Neural cell (in vitro differentiated cells): ENCODE results near the gene ADGRD1. TPM values are rescaled to one million over a fixed set of nuclear protein-coding genes. Genes with fewer than 3 reads are reported as not detected.

ENCODE experiments used
- H2AFZ ChIP-seq: fragments of 200-600, 300-800 bp; sonication (generic), shearing (Covaris generic); 2 replicates; pipeline ENCODE4 v1.6.0; 2014; ENCODE audit warnings: low read depth, mild to moderate bottlenecking, antibody characterized with exemption, low read length, moderate library complexity
- H3F3A ChIP-seq: fragments of 200-600 bp; shearing (Covaris generic); 2 replicates; pipeline ENCODE4 v1.6.1; 2016; ENCODE audit warnings: mild to moderate bottlenecking, moderate library complexity, mixed read lengths, antibody characterized with exemption, low read length; ENCODE audit not compliant: insufficient read depth, poor library complexity, severe bottlenecking
- H3K27ac ChIP-seq: fragments of 200-600, 300-800 bp; sonication (generic), shearing (Covaris generic); 2 replicates; pipeline ENCODE4 v1.5.1; 2014; ENCODE audit warnings: mild to moderate bottlenecking, low read length, moderate library complexity
- H3K27me3 ChIP-seq: fragments of 300-800, 200-600 bp; sonication (generic), shearing (Covaris generic); 2 replicates; pipeline ENCODE4 v1.6.0; 2014; ENCODE audit warnings: mild to moderate bottlenecking, low read depth, low read length, moderate library complexity; ENCODE audit not compliant: insufficient read depth
- H3K36me3 ChIP-seq: fragments of 300-800, 200-600 bp; sonication (generic), shearing (Covaris generic); 2 replicates; pipeline ENCODE4 v1.5.1; 2014; ENCODE audit warnings: mild to moderate bottlenecking, antibody characterized with exemption, low read length, moderate library complexity; ENCODE audit not compliant: insufficient read depth
- H3K4me2 ChIP-seq: fragments of 300-800, 200-600 bp; sonication (generic), shearing (Covaris generic); 2 replicates; pipeline ENCODE4 v1.6.0; 2014; ENCODE audit warnings: mild to moderate bottlenecking, low read length
- H3K4me3 ChIP-seq: fragments of 300-800, 200-600 bp; sonication (generic), shearing (Covaris generic); 2 replicates; pipeline ENCODE4 v1.5.1; 2014; ENCODE audit warnings: mild to moderate bottlenecking, low read length, moderate library complexity
- H3K79me2 ChIP-seq: fragments of 200-600 bp; shearing (Covaris generic); replicated peaks from 2 replicates; pipeline ENCODE4 v1.6.0; 2014; ENCODE audit warnings: mild to moderate bottlenecking, low read length, moderate library complexity; ENCODE audit not compliant: insufficient read depth
- H3K9ac ChIP-seq: fragments of 300-800, 200-600 bp; sonication (generic), shearing (Covaris generic); 2 replicates; pipeline ENCODE4 v1.6.1; 2016; ENCODE audit warnings: mild to moderate bottlenecking, low read length, mixed read lengths
- H3K9me2 ChIP-seq: fragments of 200-600 bp; shearing (Covaris generic); 2 replicates; pipeline ENCODE4 v1.6.1; 2016; ENCODE audit warnings: mild to moderate bottlenecking, low read length, mixed read lengths; ENCODE audit not compliant: insufficient read depth
- H3K9me3 ChIP-seq: fragments of 200-600, 300-800 bp; sonication (generic), shearing (Covaris generic); 2 replicates; pipeline ENCODE4 v1.6.1; 2016; ENCODE audit warnings: mild to moderate bottlenecking, mixed run types, low read length, moderate library complexity, mixed read lengths
- H4K20me1 ChIP-seq: fragments of 200-600 bp; shearing (Covaris generic); 2 replicates; pipeline ENCODE4 v1.6.1; 2016; ENCODE audit warnings: mild to moderate bottlenecking, mixed run types; ENCODE audit not compliant: insufficient read depth
- EP300 ChIP-seq: fragments of 450-650 bp; conservative IDR thresholded peaks from 2 replicates; pipeline ENCODE4 v1.6.1; 2014; ENCODE audit warnings: antibody characterized with exemption, mild to moderate bottlenecking, moderate library complexity; ENCODE audit not compliant: poor library complexity, severe bottlenecking
- EZH2 ChIP-seq: fragments of 200-600, 300-800 bp; shearing (Covaris generic), sonication (generic); IDR thresholded peaks from 2 replicates; pipeline ENCODE4 v1.6.1; 2014; ENCODE audit warnings: antibody characterized with exemption, low read length, borderline replicate concordance, mild to moderate bottlenecking; ENCODE audit not compliant: insufficient read depth, poor library complexity, severe bottlenecking
- MXI1 ChIP-seq: fragments of 450-650 bp; conservative IDR thresholded peaks from 2 replicates; pipeline ENCODE4 v1.6.1; 2014; ENCODE audit warnings: antibody characterized with exemption, mild to moderate bottlenecking; ENCODE audit not compliant: poor library complexity, severe bottlenecking
- RAD21 ChIP-seq: fragments of 450-650 bp; conservative IDR thresholded peaks from 2 replicates; pipeline ENCODE4 v1.6.1; 2014; ENCODE audit warnings: antibody characterized with exemption, mild to moderate bottlenecking, moderate library complexity
- REST ChIP-seq: IDR thresholded peaks from 2 replicates; pipeline ENCODE4 v1.6.1; 2012; ENCODE audit warnings: borderline replicate concordance
- SMC3 ChIP-seq: fragments of 450-650 bp; conservative IDR thresholded peaks from 2 replicates; pipeline ENCODE4 v1.6.1; 2014; ENCODE audit warnings: antibody characterized with exemption, mild to moderate bottlenecking, moderate library complexity; ENCODE audit not compliant: poor library complexity
- TAF1 ChIP-seq: IDR thresholded peaks from 2 replicates; pipeline ENCODE4 v1.6.1; 2012; ENCODE audit warnings: low read depth
- polyA plus RNA-seq: library from polyadenylated mRNA; depleted of rRNA; stranded (reverse); fragments of >200 nt; gene quantifications from 2 replicates; pipeline ENCODE4 v1.2.3, GENCODE V29; 2014
- TF ChIP-seq, protein P1 (sequence below): fragments of 450-650 bp; IDR thresholded peaks from 2 replicates; pipeline ENCODE4 v1.5.1; 2014; ENCODE audit warnings: antibody characterized with exemption, mild to moderate bottlenecking, moderate library complexity; ENCODE audit not compliant: poor library complexity, severe bottlenecking

Gene ADGRD1
- polyA plus RNA-seq, 1 donor from 2014 or later, result 1.7 TPM

GRCh38 chr12:130965214-130965613 is 11.5 kb downstream of the ADGRD1 start:
- Histone ChIP-seq H3F3A (no peaks in the 10 kb centered on the region), H3K27me3 (no peaks in the 10 kb centered on the region), H3K4me2 (no peak overlapping the region), H4K20me1 (no peaks in the 10 kb centered on the region), H3K27ac (no peak overlapping the region), H3K9me2 (no peaks in the 10 kb centered on the region), H2AFZ (no peak overlapping the region), H3K4me3 (no peak overlapping the region), H3K9ac (no peak overlapping the region), H3K79me2 (no peaks in the 10 kb centered on the region), H3K9me3 (no peaks in the 10 kb centered on the region), H3K36me3 (no peaks in the 10 kb centered on the region)
- TF ChIP-seq, protein P1, sequence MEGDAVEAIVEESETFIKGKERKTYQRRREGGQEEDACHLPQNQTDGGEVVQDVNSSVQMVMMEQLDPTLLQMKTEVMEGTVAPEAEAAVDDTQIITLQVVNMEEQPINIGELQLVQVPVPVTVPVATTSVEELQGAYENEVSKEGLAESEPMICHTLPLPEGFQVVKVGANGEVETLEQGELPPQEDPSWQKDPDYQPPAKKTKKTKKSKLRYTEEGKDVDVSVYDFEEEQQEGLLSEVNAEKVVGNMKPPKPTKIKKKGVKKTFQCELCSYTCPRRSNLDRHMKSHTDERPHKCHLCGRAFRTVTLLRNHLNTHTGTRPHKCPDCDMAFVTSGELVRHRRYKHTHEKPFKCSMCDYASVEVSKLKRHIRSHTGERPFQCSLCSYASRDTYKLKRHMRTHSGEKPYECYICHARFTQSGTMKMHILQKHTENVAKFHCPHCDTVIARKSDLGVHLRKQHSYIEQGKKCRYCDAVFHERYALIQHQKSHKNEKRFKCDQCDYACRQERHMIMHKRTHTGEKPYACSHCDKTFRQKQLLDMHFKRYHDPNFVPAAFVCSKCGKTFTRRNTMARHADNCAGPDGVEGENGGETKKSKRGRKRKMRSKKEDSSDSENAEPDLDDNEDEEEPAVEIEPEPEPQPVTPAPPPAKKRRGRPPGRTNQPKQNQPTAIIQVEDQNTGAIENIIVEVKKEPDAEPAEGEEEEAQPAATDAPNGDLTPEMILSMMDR, result no peak
- no peak for TF ChIP-seq EZH2
- TF ChIP-seq SMC3, result no peak
- no peak for TF ChIP-seq EP300
- TF ChIP-seq REST, result no peak
- TF ChIP-seq MXI1, result no peak

DNA sequence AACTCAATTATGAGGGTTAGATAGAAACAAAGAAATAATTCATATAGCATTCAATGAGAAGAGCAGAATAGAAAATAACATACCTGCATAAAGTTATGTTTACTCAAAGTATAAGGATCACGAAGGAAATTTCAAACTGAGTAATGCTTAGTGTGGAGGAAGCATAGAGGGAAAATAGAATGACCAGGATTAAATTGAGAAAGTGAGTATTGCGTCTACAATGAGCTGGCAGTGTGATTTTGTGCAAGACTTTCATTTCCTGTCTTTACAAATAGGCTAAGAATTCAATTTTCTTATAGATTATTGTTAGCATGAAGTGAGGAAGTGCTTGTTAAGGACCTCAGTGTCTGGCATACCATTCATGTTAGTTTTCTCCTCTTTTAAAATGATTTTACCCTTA is 12.0 kb downstream of the ADGRD1 start:
- Histone ChIP-seq H3K9me3 (no peaks in the 10 kb centered on the region), H3K27me3 (no peaks in the 10 kb centered on the region), H3K9ac (no peak overlapping the region), H3K27ac (no peak overlapping the region), H3K4me3 (no peak overlapping the region), H3K79me2 (no peaks in the 10 kb centered on the region), H3F3A (no peaks in the 10 kb centered on the region), H2AFZ (no peak overlapping the region), H3K9me2 (no peaks in the 10 kb centered on the region), H3K36me3 (no peaks in the 10 kb centered on the region), H3K4me2 (no peak overlapping the region), H4K20me1 (no peaks in the 10 kb centered on the region)
- no peak for TF ChIP-seq TAF1
- TF ChIP-seq SMC3, result no peak
- no peak for TF ChIP-seq RAD21
- TF ChIP-seq MXI1, result no peak

DNA sequence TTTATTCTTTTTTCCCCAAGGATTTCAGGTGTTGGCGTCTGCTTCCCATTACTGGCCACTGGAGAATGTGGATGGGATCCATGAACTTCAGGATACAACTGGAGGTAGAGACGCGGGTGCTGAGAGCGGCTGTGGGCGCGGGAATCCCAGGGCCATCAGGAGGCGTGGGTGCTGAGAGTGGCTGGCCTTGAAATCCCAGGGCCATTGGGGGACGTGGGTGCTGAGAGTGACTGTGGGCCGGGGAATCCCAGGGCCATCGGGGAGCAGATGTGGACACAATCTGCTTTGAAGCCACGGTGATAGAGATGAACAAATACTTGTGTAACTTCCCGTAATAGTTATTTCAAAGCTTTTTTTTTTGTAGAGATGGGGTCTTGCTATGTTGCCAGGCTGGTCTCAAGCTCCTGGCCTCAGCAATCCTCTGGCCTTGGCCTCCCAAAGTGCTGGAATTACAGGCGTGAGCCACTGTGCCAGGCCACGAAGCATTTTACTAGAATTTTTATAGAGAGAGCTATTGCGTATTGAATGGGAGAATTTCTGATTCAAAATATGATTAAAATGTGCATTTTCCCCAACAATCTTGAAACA is 12.8 kb downstream of the ADGRD1 start:
- no peaks in the 10 kb centered on the region for H3K9me2 ChIP-seq
- no peak overlapping the region for H3K4me3 ChIP-seq
- H4K20me1 ChIP-seq, result no peaks in the 10 kb centered on the region
- H3K36me3 ChIP-seq, result no peaks in the 10 kb centered on the region
- TF ChIP-seq, protein P1, result no peak
- TF ChIP-seq SMC3, result no peak
- no peak for TF ChIP-seq MXI1
- TF ChIP-seq RAD21, result no peak
- TF ChIP-seq REST, result no peak
- TF ChIP-seq EP300, result no peak
- no peak overlapping the region for H3K4me2 ChIP-seq
- H3F3A ChIP-seq, result no peaks in the 10 kb centered on the region
- no peaks in the 10 kb centered on the region for H3K27me3 ChIP-seq
- no peaks in the 10 kb centered on the region for H3K9me3 ChIP-seq
- H3K9ac ChIP-seq, result no peak overlapping the region
- no peak overlapping the region for H3K27ac ChIP-seq
- H3K79me2 ChIP-seq, result no peaks in the 10 kb centered on the region
- H2AFZ ChIP-seq, result no peak overlapping the region
